ENCODE measurements around the gene PLSCR1. TPM values are rescaled to one million over a fixed set of nuclear protein-coding genes. Genes with fewer than 3 reads are reported as not detected.
"Not testable (repeated sequence)": the region's sequence is repeated elsewhere in the genome, so short reads cannot be mapped to it uniquely, and the experiment has no call there.

The PLSCR1 gene
- polyA plus RNA-seq, 3 donors, result 103 to 221 (median 127) TPM

DNA sequence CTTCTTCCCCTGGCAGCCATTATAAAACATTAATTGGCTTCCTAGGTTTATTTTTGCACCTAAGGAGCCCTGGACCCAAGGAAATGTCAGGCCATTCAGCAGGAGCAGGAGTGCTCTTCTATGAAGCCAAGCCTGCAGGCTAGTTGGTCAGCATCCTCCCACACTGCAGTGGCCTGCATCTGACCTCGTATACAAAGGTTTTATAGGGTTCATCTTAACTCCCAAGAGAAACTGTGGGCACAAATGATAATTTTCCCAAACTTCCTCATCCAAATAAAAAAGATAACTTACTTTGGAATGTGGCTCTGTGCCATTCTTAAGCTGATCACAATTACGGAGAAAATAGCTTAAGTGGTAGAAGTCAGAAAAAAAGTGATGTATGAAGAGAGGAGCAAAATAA, 19.4 kb downstream of the PLSCR1 start:
- Histone ChIP-seq H3K27me3 (ENCODE audit: control insufficient read depth in 2 of 2, insufficient read depth in 2 of 2, low read length in 2 of 2) (no peaks in the 10 kb centered on the region), H4K20me1 (ENCODE audit: insufficient read depth, low read length) (peaks cover 63% of the 10 kb centered on the region), H3K4me1 (ENCODE audit: control insufficient read depth in 1 of 2, insufficient read depth in 2 of 2, low read length in 2 of 2) (no peaks in the 10 kb centered on the region), H3K9me3 (replicated peaks in 1 of 2; ENCODE audit: control insufficient read depth in 1 of 2, insufficient read depth in 1 of 2, low read length in 2 of 2) (no peaks in the 10 kb centered on the region), H3K9ac (ENCODE audit: insufficient read depth, low read length, poor library complexity, severe bottlenecking) (no peak overlapping the region), H2AFZ (ENCODE audit: insufficient read depth, low read depth, low read length, poor library complexity, severe bottlenecking) (no peak overlapping the region), H3K4me3 (replicated peaks in 1 of 3; ENCODE audit: low read depth in 2 of 3, low read length in 3 of 3) (no peak overlapping the region), H3K27ac (ENCODE audit: low read depth in 1 of 2, low read length in 2 of 2) (no peak overlapping the region), H3K79me2 (ENCODE audit: insufficient read depth, low read length) (peaks cover 11% of the 10 kb centered on the region), H3K4me2 (replicated peaks; ENCODE audit: extremely low read depth, low read length, poor library complexity, severe bottlenecking) (no peak overlapping the region), H3K36me3 (replicated peaks in 1 of 2; ENCODE audit: control insufficient read depth in 1 of 2, insufficient read depth in 2 of 2, low read length in 2 of 2) (peaks cover 80 to 92% of the 10 kb centered on the region in 2 donors)
- no peak overlapping the region for H3K4me3 Mint-ChIP-seq
- no CpG with 5 or more reads among the region's 2 CpGs for WGBS (ENCODE audit: insufficient coverage)
- H3K36me3 Mint-ChIP-seq, result peaks cover 63 to 74% of the 10 kb centered on the region in 2 donors
- no peaks in the 10 kb centered on the region for H3K4me1 Mint-ChIP-seq
- intact Hi-C loops (cut with micrococcal nuclease), result no loop called here
- H3K27ac Mint-ChIP-seq, result no peak overlapping the region
- TF ChIP-seq, protein P1, sequence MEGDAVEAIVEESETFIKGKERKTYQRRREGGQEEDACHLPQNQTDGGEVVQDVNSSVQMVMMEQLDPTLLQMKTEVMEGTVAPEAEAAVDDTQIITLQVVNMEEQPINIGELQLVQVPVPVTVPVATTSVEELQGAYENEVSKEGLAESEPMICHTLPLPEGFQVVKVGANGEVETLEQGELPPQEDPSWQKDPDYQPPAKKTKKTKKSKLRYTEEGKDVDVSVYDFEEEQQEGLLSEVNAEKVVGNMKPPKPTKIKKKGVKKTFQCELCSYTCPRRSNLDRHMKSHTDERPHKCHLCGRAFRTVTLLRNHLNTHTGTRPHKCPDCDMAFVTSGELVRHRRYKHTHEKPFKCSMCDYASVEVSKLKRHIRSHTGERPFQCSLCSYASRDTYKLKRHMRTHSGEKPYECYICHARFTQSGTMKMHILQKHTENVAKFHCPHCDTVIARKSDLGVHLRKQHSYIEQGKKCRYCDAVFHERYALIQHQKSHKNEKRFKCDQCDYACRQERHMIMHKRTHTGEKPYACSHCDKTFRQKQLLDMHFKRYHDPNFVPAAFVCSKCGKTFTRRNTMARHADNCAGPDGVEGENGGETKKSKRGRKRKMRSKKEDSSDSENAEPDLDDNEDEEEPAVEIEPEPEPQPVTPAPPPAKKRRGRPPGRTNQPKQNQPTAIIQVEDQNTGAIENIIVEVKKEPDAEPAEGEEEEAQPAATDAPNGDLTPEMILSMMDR (IDR thresholded peaks at IDR 0.05), result no peak
- peaks cover 0 to 2% (median 0%) of the 10 kb centered on the region in 7 donors for H3K9me3 Mint-ChIP-seq
- no peak for DNase-seq
- H3K27me3 Mint-ChIP-seq (ENCODE audit: low read depth in 3 of 3), result no peaks in the 10 kb centered on the region

GRCh38 chr3:146523531-146523930, 20.9 kb downstream of the PLSCR1 start:
- Mint-ChIP-seq H3K9me3 (peaks cover 0 to 2% (median 0%) of the 10 kb centered on the region in 7 donors), H3K36me3 (peaks cover 66 to 74% of the 10 kb centered on the region in 2 donors), H3K4me3 (no peak overlapping the region), H3K27ac (no peak overlapping the region), H3K27me3 (ENCODE audit: low read depth in 3 of 3) (no peaks in the 10 kb centered on the region), H3K4me1 (no peaks in the 10 kb centered on the region)
- peaks cover 7% of the 10 kb centered on the region for H3K79me2 ChIP-seq (ENCODE audit: insufficient read depth, low read length)
- H3K27ac ChIP-seq (ENCODE audit: low read depth in 1 of 2, low read length in 2 of 2), result no peak overlapping the region
- TF ChIP-seq, protein P1 (IDR thresholded peaks at IDR 0.05), result no peak
- no peak overlapping the region for H2AFZ ChIP-seq (ENCODE audit: insufficient read depth, low read depth, low read length, poor library complexity, severe bottlenecking)
- no peak overlapping the region for H3K4me3 ChIP-seq (replicated peaks in 1 of 3; ENCODE audit: low read depth in 2 of 3, low read length in 3 of 3)
- H4K20me1 ChIP-seq (ENCODE audit: insufficient read depth, low read length), result peaks cover 52% of the 10 kb centered on the region
- H3K36me3 ChIP-seq (replicated peaks in 1 of 2; ENCODE audit: control insufficient read depth in 1 of 2, insufficient read depth in 2 of 2, low read length in 2 of 2), result peaks cover 75 to 92% of the 10 kb centered on the region in 2 donors
- no peaks in the 10 kb centered on the region for H3K4me1 ChIP-seq (ENCODE audit: control insufficient read depth in 1 of 2, insufficient read depth in 2 of 2, low read length in 2 of 2)
- no peaks in the 10 kb centered on the region for H3K9me3 ChIP-seq (replicated peaks in 1 of 2; ENCODE audit: control insufficient read depth in 1 of 2, insufficient read depth in 1 of 2, low read length in 2 of 2)
- intact Hi-C loops (cut with micrococcal nuclease), result no loop called here
- H3K9ac ChIP-seq (ENCODE audit: insufficient read depth, low read length, poor library complexity, severe bottlenecking), result no peak overlapping the region
- no peak overlapping the region for H3K4me2 ChIP-seq (replicated peaks; ENCODE audit: extremely low read depth, low read length, poor library complexity, severe bottlenecking)
- no peaks in the 10 kb centered on the region for H3K27me3 ChIP-seq (ENCODE audit: control insufficient read depth in 2 of 2, insufficient read depth in 2 of 2, low read length in 2 of 2)
- DNase-seq, result no peak
- 94% methylated on average over 3 of the region's 4 CpGs for WGBS (ENCODE audit: insufficient coverage)

DNA sequence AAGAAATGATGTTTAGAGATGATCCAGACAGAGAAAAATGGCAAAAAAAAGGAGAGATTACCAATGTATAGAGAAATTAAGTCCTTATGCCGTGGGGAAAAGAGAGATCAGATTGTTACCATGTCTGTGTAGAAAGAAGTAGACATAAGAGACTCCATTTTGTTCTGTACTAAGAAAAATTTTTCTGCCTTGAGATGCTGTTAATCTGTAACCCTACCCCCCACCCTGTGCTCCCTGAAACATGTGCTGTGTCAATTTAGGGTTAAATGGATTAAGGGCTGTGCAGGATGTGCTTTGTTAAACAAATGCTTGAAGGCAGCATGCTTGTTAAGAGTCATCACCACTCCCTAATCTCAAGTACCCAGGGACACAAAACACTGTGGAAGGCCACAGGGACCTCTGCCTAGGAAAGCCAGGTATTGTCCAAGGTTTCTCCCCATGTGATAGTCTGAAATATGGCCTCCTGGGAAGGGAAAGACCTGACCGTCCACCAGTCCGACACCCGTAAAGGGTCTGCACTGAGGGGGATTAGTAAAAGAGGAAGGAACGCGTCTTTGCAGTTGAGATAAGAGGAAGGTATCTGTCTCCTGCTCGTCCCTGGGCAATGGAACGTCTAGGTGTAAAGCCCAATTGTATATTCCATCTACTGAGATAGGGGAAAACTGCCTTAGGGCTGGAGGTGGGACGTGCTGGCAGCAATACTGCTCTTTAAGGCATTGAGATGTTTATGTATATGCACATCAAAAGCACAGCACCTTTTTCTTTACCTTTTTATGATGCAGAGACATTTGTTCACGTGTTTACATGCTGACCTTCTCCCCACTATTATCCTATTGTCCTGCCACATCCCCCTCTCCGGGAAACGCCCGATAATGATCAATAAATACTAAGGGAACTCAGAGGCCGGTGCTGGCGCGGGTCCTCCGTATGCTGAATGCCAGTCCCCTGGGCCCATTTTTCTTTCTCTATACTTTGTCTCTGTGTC, 21.9 kb downstream of the PLSCR1 start:
- Mint-ChIP-seq H3K27ac (peak overlapping the region in 2 of 7 donors; percentile 13 to 73), H3K36me3 (peaks cover 64 to 71% of the 10 kb centered on the region in 2 donors)
- intact Hi-C loops (cut with micrococcal nuclease); H2AFZ ChIP-seq (ENCODE audit: insufficient read depth, low read depth, low read length, poor library complexity, severe bottlenecking); H3K27ac ChIP-seq (ENCODE audit: low read depth in 1 of 2, low read length in 2 of 2); H3K9me3 Mint-ChIP-seq; H3K9ac ChIP-seq (ENCODE audit: insufficient read depth, low read length, poor library complexity, severe bottlenecking); H3K4me1 Mint-ChIP-seq; H3K4me2 ChIP-seq (replicated peaks; ENCODE audit: extremely low read depth, low read length, poor library complexity, severe bottlenecking); H3K4me1 ChIP-seq (ENCODE audit: control insufficient read depth in 1 of 2, insufficient read depth in 2 of 2, low read length in 2 of 2); H3K27me3 ChIP-seq (ENCODE audit: control insufficient read depth in 2 of 2, insufficient read depth in 2 of 2, low read length in 2 of 2); H3K27me3 Mint-ChIP-seq (ENCODE audit: low read depth in 3 of 3); DNase-seq; H3K9me3 ChIP-seq (replicated peaks in 1 of 2; ENCODE audit: control insufficient read depth in 1 of 2, insufficient read depth in 1 of 2, low read length in 2 of 2); H3K4me3 Mint-ChIP-seq; H3K4me3 ChIP-seq (replicated peaks in 1 of 3; ENCODE audit: low read depth in 2 of 3, low read length in 3 of 3); H3K79me2 ChIP-seq (ENCODE audit: insufficient read depth, low read length): not testable (repeated sequence)
- H3K36me3 ChIP-seq (replicated peaks in 1 of 2; ENCODE audit: control insufficient read depth in 1 of 2, insufficient read depth in 2 of 2, low read length in 2 of 2), result peaks cover 69 to 92% of the 10 kb centered on the region in 2 donors
- H4K20me1 ChIP-seq (ENCODE audit: insufficient read depth, low read length), result peaks cover 44% of the 10 kb centered on the region
- WGBS (ENCODE audit: insufficient coverage), result 100% methylated on average over 1 of the region's 17 CpGs
